GM12874 (cell line): ENCODE data around the gene TMEM245.

Source experiments
- CTCF ChIP-seq: IDR thresholded peaks from 2 replicates; pipeline ENCODE4 v1.5.1; 2011; ENCODE audit warnings: low read depth, mild to moderate bottlenecking, control low read depth, low read length, moderate library complexity; ENCODE audit not compliant: insufficient read depth

TMEM245 gene

GRCh38 chr9:109040571-109040970 lies 79.2 kb downstream of the TMEM245 start:
- TF ChIP-seq CTCF = no peak

- no peak for TF ChIP-seq CTCF
These were observed 80.2 kb downstream of the TMEM245 start for GRCh38 chr9:109039539-109039938.

GRCh38 chr9:109037946-109038715 lies 81.6 kb downstream of the TMEM245 start:
- TF ChIP-seq CTCF = no peak

GRCh38 chr9:109036744-109037680 lies 82.7 kb downstream of the TMEM245 start:
- no peak for TF ChIP-seq CTCF

GRCh38 chr9:109035684-109036423 lies 83.9 kb downstream of the TMEM245 start:
- no peak for TF ChIP-seq CTCF

- no peak for TF ChIP-seq CTCF
These were observed 85.6 kb downstream of the TMEM245 start for GRCh38 chr9:109033941-109034700.
